GM18951 (cell line): ENCODE data around the gene CLMN.

Experiments used
- POLR2A ChIP-seq: IDR thresholded peaks from 4 replicates; pipeline ENCODE4 v1.6.1; 2011; ENCODE audit warnings: mild to moderate bottlenecking; ENCODE audit not compliant: insufficient read length, insufficient read depth; ENCODE audit errors: extremely low read depth
- in situ Hi-C: fragments of 300-500 bp; cut with MboI; formaldehyde crosslinking; loops from one replicate; pipeline ENCODE4 v1.12.0; 2022; ENCODE audit warnings: low sequenced_read_pairs, mixed read lengths, inconsistent platforms; ENCODE audit not compliant: unreplicated experiment

CLMN gene

DNA sequence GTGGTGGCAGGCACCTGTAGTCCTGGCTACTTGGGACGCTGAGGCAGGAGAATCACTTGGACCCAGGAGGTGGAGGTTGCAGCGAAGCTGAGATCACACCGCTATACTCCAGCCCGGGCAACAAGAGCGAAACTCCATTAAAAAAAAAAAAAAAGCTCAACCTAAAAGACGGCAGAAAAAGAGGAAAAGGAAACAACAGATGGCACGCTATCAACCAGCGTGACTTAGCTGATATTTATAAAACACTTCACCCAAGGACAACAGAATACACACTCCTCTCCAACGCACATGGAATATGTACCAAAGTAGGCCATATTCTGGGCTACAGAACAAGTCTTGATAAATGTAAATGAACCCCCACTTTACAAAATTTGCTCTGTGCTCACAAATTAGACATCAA is 34.0 kb upstream of the CLMN start:
- in situ Hi-C loops, result loop anchor here (25.0 kb wide), 1 partner anchor 666 kb away; no protein-coding TSS in a partner anchor
- TF ChIP-seq POLR2A, result no peak

DNA sequence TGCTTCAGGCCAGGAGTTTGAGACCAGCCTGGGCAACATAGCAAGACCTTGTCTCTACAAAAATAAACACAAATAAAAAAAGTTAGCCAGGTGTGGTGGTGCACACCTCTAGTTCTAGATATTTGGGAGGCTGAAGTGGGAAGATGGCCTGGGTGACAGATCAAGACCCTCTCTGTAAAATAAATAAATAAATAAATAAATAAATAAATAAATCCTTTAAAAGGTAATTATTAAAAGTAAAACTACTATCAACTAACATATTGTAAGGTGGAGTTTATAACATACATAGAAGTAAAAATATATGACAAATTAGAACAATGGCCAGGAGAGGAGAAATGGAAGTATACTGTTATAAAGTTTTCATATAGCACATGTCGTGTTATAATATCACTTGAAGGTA is 33.3 kb upstream of the CLMN start:
- in situ Hi-C loops, result loop anchor here (25.0 kb wide), 1 partner anchor 666 kb away; no protein-coding TSS in a partner anchor
- no peak for TF ChIP-seq POLR2A

DNA sequence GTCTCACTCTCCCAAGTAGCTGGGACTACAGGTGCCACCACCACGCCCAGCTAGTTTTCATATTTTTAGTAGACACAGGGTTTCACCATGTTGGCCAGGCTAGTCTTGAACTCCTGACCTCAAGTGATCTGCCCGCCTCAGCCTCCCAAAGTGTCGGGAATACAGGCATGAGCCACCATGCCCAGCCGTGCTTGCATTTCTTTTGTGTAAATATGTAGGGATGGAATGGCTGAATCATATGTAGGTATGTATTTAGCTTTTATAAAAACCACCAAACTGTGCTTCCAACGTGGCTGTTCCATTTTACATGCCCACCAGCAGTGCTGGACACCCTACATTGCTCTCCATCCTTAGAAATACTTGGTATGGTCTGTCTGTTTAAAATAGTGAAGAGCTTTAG is 32.8 kb upstream of the CLMN start:
- no peak for TF ChIP-seq POLR2A
- in situ Hi-C loops, result loop anchor here (25.0 kb wide), 1 partner anchor 665 kb away; no protein-coding TSS in a partner anchor

DNA sequence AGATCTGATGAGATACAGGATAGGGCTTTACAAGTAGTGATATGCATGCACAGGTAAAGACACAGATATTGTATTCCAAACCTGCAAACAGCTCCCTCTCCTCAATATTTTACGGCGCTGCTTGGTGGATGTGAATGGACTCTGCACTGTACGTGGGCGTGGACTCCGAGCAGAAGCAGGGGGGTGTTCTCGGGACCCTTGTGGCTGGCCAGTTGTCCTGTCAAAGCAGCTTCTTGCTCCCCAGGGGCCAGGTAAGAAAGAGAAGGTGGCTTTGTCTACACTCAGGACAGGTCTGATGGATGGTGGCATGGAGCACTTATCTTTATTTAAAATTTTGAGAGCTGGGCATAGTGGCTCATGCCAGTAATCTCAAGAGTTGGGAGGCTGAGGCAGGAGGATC is 29.5 kb upstream of the CLMN start:
- in situ Hi-C loops, result no loop called here
- no peak for TF ChIP-seq POLR2A

DNA sequence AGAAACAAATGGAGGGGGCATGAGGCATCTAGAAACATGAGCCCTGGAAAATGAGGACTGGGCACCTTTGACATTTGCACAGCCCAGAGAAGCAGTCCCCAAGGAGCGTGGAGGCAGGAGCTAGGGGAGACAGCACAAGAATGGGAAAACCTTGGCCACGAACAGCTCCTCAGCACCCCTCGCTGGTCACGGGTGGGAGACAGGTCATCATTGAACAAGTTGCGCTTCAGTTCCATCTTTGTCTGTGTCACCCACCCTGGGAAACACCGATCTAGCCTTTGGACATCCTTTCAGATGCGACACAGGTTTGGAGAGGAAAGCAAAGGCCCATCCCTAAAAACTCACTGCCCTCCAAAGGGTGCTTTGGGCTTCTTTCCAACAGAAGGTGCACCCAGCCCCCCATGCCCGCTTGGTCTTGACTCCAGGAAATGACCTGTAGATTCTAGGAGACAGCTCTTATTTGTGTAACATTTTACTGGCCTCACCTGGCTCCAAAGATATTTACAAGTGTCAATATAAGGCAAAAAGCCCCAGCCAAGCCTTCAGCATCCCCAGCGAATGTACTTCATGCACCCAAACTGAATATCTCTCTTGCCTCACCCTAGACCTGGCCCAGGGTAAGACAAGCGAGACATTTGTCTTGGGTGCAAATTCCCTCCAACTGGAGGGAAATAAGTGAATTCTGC is 28.8 kb upstream of the CLMN start:
- in situ Hi-C loops, result no loop called here
- TF ChIP-seq POLR2A, result no peak

DNA sequence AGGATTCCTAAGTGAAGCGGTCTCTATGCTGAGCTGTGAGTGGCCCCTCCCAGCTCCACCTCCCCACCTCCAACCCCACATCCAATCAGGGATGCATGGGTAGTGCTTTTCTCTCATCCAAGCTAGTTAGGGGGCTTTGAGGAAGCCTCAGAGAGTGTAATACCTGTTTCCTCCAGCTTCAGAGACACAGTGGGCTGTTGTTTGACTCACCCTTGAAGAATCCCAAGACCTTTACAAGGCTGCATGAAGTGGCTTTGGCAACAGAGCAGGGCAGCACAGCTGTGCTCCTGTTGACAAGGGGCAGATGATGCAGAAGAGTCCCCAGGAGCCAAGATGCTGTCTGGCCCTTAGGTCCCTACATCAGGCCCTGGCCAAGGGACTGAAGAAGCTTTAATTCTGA is 27.1 kb upstream of the CLMN start:
- no peak for TF ChIP-seq POLR2A
- in situ Hi-C loops, result no loop called here

DNA sequence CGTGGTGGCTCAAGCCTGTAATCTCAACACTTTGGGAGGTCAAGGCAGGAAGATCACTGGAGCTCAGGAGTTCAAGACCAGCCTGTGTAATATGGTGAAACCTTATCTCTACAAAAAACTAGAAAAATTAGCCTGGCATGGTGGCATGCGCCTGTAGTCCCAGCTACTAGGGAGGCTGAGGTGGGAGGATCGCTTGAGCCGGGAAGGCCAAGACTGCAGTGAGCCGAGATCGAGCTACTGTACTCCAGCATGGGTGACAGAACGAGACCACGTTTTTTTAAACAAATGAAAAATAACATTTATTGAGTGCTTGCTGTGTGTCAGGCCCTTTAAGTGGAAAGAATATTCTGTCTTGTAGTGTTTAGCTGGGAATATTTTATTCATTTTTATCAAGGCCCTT is 26.6 kb upstream of the CLMN start:
- in situ Hi-C loops, result no loop called here

DNA sequence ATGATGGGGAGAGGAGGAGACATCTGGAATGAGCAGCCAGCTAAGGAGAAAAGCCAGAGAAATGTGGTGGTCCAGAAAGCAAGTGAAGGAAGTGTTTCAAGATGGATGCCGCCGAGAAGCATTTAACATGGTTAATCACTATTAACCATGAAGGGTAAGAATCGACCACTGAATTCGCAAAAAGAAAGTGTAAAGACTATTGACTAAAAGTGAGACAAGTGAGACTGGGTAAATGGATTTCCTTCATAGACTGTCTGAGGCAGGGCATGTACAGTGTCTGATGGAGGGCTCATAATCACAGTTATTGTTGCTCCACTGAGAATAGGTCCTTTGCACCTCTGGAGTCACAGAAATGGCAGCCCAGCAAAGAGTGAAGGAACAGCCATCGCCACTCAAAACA is 25.3 kb upstream of the CLMN start:
- no peak for TF ChIP-seq POLR2A
- in situ Hi-C loops, result no loop called here

More for the DNA sequence above, 26.6 kb upstream of the CLMN start:
- TF ChIP-seq POLR2A, result no peak

DNA sequence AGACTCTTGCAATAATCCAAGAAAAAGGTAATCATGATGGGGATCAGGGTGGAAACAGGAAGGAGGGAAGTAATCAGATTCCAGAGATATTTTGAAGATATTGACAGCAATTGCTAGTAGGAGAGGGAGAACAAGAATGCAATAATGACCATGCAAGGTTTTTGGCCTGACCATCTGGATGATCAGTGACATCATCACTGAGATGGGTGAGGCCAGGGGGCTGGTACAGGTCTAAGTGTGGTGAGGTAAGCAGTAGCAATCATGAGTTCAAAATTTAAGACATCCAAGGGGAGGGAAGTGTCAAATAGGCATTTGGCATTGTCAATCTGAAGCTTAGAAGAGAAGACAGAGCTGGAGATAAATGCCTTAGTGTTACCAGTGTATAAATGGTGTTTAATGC is 24.8 kb upstream of the CLMN start:
- in situ Hi-C loops, result no loop called here
- TF ChIP-seq POLR2A, result no peak

DNA sequence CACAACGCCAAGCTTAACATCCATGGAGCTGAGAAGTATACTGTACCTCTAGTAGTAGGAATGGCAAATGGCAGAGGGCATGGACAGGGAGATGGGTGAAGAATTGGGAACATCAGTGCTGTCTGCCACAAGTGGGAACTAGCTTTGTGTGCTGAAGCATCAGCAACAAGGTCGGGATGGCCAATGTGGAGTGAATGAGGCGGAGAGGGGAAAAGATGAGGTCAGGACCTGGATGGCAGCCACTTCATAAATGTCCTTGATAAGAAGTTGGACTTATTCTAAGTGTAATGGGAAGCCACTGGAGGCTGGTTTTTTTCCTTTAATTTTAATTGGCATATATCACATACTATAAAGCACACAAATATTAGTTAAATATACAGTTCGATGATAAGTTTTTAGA is 21.9 kb upstream of the CLMN start:
- no peak for TF ChIP-seq POLR2A
- in situ Hi-C loops, result no loop called here

DNA sequence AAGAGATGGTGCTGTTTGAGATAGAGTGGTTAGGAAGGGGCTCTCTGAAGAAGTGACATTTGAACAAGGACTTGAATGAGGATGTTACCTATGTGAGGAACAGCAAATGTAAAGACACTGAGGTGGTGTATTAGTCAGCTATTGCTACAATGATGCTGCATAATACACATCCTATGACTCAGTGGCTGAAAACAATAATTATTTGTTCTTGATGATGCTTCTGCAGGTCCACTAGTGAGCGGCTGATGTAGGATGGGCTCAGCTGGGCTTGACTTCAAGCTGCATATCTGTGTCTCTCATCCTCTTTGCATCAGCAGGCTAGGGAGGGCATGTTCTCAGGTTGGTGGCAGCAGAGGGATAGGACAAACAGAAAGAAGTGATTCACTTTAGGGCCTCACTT is 21.4 kb upstream of the CLMN start:
- in situ Hi-C loops, result no loop called here
- TF ChIP-seq POLR2A, result no peak

DNA sequence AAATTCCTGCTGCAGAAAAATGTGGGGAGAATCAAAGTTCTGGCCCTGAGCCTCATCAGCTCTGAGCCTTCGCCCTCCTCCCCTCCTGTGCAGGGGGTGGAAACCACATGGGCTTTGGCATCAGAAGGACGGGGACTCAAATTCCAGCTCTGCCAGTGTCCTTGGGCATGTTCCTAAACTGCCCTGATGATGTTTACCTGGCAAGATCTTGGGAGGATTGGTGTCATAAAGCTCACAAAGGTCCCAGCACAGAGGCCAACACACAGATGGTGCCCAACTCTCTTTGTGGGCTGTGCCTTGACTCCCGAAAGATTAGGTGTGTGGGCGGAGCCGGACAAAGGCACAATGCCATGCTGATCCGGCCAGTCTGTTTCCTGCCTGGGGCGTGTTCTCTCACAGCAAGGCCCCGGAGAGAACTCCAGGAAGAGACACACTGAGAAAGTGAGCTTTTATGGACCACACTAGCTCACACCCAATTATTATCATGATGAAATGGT is 20.5 kb upstream of the CLMN start:
- in situ Hi-C loops, result no loop called here
- TF ChIP-seq POLR2A, result no peak

DNA sequence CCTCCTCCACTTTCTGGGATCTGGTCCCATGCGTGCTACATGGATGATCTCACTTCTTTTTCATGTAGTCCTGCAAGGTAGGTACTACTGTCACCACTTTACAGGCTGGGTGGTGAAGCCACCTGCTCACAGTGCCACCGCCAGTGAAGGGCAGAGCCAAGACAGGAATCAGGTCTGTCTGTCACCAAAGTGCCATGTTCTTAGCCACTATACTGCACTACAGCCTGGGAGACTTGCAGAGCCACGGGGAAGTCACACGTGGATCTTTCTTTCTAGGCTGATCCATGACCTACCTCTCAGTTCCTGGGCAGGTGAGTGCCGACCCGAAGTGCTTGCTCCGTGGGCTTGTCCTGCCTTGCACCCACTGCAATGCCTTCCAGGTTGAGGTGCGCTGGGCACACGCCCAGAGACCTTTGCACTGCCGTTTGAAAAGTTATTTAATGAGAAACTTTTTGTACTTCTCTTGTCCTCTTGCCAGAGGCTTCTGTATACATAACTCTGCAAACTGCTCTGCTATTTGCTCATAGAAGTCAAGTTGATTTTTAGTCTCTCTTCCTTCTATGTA is 19.7 kb upstream of the CLMN start:
- in situ Hi-C loops, result no loop called here
- TF ChIP-seq POLR2A, result no peak

DNA sequence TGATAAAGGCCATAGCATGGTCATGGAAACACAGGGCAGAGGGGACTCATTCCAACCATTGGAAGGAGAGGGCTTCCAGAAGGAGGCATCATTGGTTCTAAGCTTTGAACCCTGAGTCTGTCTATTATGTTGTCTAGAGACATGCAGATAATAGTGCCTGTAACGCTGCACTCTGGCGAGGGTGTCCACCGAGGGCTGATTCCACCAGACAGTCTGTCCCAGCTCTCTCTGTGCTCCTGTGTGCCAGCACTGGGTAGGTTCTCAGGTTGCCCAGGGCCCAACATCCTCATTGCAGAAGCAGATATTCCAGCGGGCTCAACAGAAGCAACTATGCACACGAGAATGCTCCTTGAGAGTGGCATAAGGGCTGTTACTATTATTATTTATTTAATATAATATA is 18.7 kb upstream of the CLMN start:
- in situ Hi-C loops, result no loop called here
- TF ChIP-seq POLR2A, result no peak
